BLaER1 (cell line): Measurements from ENCODE around the gene MYO10.
A peak's percentile ranks its signal among the peaks of the same experiment; 100 is the strongest.

Source experiments
- H3K27ac ChIP-seq: shearing (Covaris generic); formaldehyde crosslinking; 2 replicates; pipeline ENCODE4 v1.8.1; 2022
- H3K27me3 ChIP-seq: shearing (Covaris generic); formaldehyde crosslinking; 2 replicates; pipeline ENCODE4 v1.8.1; 2022
- H3K36me3 ChIP-seq: shearing (Covaris generic); formaldehyde crosslinking; 2 replicates; pipeline ENCODE4 v1.8.1; 2022
- H3K4me1 ChIP-seq: shearing (Covaris generic); formaldehyde crosslinking; 2 replicates; pipeline ENCODE4 v1.8.1; 2022
- H3K4me2 ChIP-seq: shearing (Covaris generic); formaldehyde crosslinking; 2 replicates; pipeline ENCODE4 v1.8.1; 2022
- H3K4me3 ChIP-seq: shearing (Covaris generic); formaldehyde crosslinking; 2 replicates; pipeline ENCODE4 v1.8.1; 2022
- H3K9ac ChIP-seq: shearing (Covaris generic); formaldehyde crosslinking; 2 replicates; pipeline ENCODE4 v1.8.1; 2022
- H3K9me3 ChIP-seq: shearing (Covaris generic); formaldehyde crosslinking; 2 replicates; pipeline ENCODE4 v1.8.1; 2022
- H4K20me1 ChIP-seq: shearing (Covaris generic); formaldehyde crosslinking; 2 replicates; pipeline ENCODE4 v1.8.1; 2022
- Cebpa-rat ChIP-seq: shearing (Covaris generic); IDR thresholded peaks from 2 replicates; pipeline ENCODE4 v1.8.1; 2022

Gene MYO10

DNA sequence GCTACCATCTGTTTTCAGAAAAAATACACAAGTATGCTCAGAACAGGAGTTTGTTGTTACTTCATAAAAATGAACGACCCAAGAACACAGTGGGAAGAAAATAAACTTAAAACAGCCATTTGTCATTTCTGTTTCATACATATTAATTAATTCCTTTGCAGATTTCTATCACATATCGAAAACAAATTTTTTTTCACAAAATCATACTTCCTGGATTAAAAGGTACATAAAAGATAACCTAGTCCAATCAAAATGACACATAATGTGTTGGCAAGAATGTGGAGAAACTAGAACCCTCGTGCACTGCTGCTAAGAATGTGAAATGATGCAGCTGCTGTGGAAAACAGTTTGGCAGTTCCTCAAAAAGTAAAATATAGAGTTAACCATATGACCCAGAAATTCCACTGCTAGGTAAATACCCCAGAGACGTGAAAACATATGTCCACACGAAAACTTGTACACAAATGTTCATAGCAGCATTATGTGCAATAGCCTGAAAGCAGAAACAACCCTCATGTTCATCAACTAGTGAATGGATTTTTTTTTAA lies 46.0 kb downstream of the MYO10 start:
- TF ChIP-seq Cebpa-rat: no peak
- no peak overlapping the region for H3K9ac ChIP-seq
- peaks cover 44% of the 10 kb centered on the region for H3K4me1 ChIP-seq
- H3K27ac ChIP-seq: no peak overlapping the region
- no peaks in the 10 kb centered on the region for H3K9me3 ChIP-seq
- peak overlapping the region; percentile 26; the same call in 1 of the 2 replicates for H3K4me2 ChIP-seq
- no peaks in the 10 kb centered on the region for H3K36me3 ChIP-seq
- no peak overlapping the region for H3K4me3 ChIP-seq
- no peaks in the 10 kb centered on the region for H3K27me3 ChIP-seq
- H4K20me1 ChIP-seq: no peaks in the 10 kb centered on the region

DNA sequence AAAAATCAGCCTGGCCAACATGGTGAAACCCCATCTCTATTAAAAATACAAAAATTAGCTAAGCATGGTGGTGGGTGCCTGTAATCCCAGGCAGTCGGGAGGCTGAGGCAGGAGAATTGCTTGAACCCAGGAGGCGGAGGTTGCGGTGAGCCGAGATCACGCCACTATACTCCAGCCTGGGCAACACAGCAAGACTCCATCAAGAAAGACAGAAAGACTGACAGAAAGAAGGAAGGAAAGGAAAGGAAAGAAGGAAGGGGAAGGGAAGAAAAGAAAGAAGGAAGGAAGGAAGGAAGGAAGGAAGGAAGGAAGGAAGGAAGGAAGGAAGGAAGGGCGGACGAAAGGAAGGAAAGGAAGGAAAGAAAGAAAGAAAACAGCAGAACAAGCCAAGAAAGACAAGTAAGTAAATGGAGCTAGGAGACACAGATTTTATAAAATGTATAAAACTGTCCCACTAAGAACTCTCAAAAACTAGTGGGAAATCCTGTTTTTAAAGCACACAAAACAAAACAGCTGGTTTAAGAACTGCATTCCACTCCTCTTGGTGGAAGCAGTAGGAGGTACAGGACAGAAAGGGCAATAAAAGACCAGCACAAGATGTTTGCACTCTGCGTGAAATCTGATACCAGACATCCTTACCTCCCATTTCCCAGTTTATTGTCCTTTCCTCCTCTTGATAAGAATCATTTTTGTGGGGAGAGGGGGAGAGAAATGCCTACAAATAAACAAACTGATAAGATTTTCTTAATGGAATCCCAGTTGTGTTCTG lies 46.7 kb downstream of the MYO10 start:
- peaks cover 49% of the 10 kb centered on the region for H3K4me1 ChIP-seq
- TF ChIP-seq Cebpa-rat: no peak
- H3K27me3 ChIP-seq: no peaks in the 10 kb centered on the region
- no peak overlapping the region for H3K4me2 ChIP-seq
- no peak overlapping the region for H3K9ac ChIP-seq
- no peaks in the 10 kb centered on the region for H3K9me3 ChIP-seq
- no peak overlapping the region for H3K4me3 ChIP-seq
- H4K20me1 ChIP-seq: no peaks in the 10 kb centered on the region
- H3K36me3 ChIP-seq: no peaks in the 10 kb centered on the region
- H3K27ac ChIP-seq: no peak overlapping the region

DNA sequence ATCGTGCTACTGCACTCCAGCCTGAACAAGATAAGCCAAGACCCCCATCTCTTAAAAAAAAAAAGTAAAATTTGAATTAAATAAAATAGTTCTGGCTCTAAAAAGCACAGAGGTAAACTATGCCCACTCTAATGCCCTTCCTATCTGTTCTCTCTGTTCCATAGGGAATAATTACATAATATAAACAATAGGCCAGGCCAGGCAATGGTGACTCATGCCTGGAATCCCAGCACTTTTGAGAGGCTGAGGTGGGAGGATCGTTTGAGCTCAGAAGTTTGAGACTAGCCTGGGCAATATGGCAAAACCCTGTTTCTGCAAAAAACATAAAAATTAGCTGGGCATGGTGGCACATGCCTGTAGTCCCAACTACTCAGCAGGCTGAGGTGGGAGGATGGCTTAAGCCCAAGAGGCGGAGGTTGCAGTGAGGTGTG lies 47.4 kb downstream of the MYO10 start:
- Histone ChIP-seq H3K36me3 (no peaks in the 10 kb centered on the region), H3K9me3 (no peaks in the 10 kb centered on the region), H4K20me1 (no peaks in the 10 kb centered on the region), H3K4me3 (no peak overlapping the region), H3K4me2 (no peak overlapping the region), H3K9ac (no peak overlapping the region), H3K27me3 (no peaks in the 10 kb centered on the region), H3K27ac (no peak overlapping the region), H3K4me1 (peaks cover 49% of the 10 kb centered on the region)
- TF ChIP-seq Cebpa-rat: no peak

DNA sequence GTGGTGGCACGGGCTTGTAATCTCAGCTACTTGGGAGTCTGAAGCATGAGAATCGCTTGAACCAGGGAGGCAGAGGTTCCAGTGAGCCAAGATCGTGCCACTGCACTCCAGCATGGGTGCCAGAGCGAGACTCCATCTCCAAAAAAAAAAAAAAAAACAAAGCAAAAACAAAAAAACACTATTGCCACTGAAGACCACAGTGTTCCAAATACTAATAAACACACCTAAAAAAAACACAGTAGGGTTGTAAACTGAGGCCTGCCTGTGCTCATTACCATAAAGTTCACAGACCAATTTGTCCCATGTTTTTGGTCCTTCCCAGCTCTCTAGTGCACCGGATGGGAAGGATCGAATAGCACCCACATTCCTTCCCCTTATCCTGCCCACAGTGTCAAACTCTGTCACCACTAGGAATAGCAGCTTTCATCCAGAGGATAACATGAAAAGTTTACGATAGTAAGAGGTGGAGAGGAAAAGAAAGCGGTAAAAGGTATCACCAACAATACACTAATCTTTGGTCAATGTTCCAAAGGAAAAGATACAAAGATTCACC lies 49.2 kb downstream of the MYO10 start:
- TF ChIP-seq Cebpa-rat: no peak
- Histone ChIP-seq H3K9ac (no peak overlapping the region), H3K4me3 (no peak overlapping the region), H3K27ac (no peak overlapping the region), H3K4me2 (peak overlapping the region; percentile 59), H4K20me1 (no peaks in the 10 kb centered on the region), H3K4me1 (peaks cover 49% of the 10 kb centered on the region), H3K27me3 (no peaks in the 10 kb centered on the region), H3K36me3 (no peaks in the 10 kb centered on the region), H3K9me3 (no peaks in the 10 kb centered on the region)

DNA sequence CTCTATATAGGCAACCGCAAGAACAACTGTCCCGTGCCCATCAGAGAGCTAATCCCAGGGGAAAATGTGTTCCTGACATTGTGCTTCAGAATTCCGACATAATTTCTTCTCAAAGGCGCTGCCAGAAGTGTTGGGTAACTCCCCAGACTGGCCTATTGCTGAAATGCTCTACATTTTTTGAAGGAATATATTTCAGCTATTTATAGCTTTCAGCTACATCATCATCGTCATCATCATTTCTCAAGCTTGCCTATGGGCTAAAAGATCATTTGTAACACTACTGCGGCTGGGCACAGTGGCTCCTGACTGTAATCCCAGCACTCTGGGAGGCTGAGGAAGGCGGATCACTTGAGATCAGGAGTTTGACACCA lies 49.7 kb downstream of the MYO10 start:
- Histone ChIP-seq H3K4me2 (peak overlapping the region; percentile 59), H4K20me1 (no peaks in the 10 kb centered on the region), H3K36me3 (no peaks in the 10 kb centered on the region), H3K4me1 (peaks cover 47% of the 10 kb centered on the region), H3K27ac (no peak overlapping the region), H3K9ac (no peak overlapping the region), H3K27me3 (no peaks in the 10 kb centered on the region), H3K4me3 (no peak overlapping the region), H3K9me3 (no peaks in the 10 kb centered on the region)
- no peak for TF ChIP-seq Cebpa-rat

DNA sequence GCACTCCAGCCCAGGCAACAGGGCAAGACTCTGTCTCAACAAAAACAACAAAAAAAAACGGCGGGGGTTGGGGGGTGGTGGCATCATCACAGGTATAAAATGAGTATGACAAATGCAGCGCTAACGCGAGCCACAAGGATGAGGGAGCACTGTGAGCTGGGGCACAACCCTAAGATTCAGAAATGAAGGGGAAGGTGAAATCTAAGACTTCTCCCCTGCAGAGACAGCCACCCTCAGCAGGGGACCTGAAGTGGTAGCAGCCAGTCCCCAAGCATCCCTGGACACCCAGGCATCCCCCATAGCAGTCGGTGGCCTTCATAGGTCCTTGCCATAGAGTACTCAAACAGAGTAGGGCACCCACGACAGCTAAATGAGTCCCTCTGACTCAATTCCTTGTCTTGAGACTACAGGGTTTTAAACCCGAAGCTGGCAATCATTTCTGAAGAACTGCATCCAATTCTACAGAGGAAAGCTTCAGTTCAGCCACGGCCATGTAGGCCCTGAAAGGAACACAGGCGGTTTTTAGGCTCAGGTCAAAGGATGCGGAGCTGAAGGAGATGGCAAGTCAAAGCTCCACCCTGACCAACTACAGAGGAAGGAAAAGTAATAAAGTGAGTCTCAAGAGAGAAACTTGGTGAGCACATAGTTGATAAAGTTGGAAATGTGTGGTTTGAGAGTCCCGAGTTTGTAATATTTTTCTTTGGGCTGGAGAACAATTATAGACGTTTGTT lies 50.3 kb downstream of the MYO10 start:
- no peak overlapping the region for H3K9ac ChIP-seq
- no peak overlapping the region for H3K27ac ChIP-seq
- H3K4me3 ChIP-seq: no peak overlapping the region
- H3K9me3 ChIP-seq: no peaks in the 10 kb centered on the region
- H3K27me3 ChIP-seq: no peaks in the 10 kb centered on the region
- no peaks in the 10 kb centered on the region for H4K20me1 ChIP-seq
- peaks cover 42% of the 10 kb centered on the region for H3K4me1 ChIP-seq
- no peaks in the 10 kb centered on the region for H3K36me3 ChIP-seq
- no peak for TF ChIP-seq Cebpa-rat
- peak overlapping the region; percentile 59 for H3K4me2 ChIP-seq

DNA sequence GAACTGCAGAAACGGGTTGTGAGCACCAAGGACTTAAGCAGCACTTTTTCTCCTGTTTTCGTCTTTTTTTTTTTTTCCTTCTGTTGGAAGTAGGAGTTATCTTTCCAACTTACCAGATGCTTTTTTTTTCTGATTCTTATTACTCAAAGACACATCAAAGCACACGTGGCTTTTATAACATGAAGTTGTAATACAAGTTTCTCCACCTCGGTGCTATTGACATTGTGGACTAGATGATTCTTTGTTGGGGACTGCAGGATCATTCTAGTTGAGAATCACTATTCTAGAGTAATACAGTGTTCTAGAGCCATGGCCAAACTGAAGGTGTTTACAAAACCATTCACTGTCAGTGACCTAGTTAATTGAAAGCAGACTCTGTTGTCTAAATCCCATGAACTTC lies 51.5 kb downstream of the MYO10 start:
- H3K4me2 ChIP-seq: no peak overlapping the region; the same call in 1 of the 2 replicates
- H3K36me3 ChIP-seq: no peaks in the 10 kb centered on the region
- H4K20me1 ChIP-seq: no peaks in the 10 kb centered on the region
- no peak overlapping the region for H3K9ac ChIP-seq
- H3K4me3 ChIP-seq: no peak overlapping the region
- H3K27ac ChIP-seq: no peak overlapping the region
- H3K9me3 ChIP-seq: no peaks in the 10 kb centered on the region
- peaks cover 30% of the 10 kb centered on the region for H3K4me1 ChIP-seq
- H3K27me3 ChIP-seq: no peaks in the 10 kb centered on the region
- TF ChIP-seq Cebpa-rat: no peak

DNA sequence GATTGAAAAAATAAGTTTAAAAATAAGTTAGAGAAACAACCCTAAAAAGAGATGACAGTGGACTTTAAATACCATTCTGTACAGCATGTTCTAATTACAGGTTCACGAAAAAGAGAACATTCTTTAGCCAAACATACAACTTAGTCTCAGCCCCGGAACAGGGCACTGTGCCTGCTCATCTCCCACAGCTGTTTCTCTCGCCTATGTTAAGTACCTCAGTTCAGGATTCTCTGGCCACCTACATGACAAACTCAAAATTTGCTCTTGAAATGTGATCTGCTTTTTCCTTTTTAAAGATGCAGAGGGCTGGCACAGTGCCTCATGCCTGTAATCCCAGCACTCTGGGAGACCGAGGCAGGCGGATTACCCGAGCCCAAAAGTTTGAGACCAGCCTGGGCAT lies 52.3 kb downstream of the MYO10 start:
- Histone ChIP-seq H3K4me2 (no peak overlapping the region), H3K27ac (no peak overlapping the region), H3K9me3 (no peaks in the 10 kb centered on the region), H3K4me3 (no peak overlapping the region), H3K9ac (no peak overlapping the region), H3K36me3 (no peaks in the 10 kb centered on the region), H3K27me3 (no peaks in the 10 kb centered on the region), H3K4me1 (peaks cover 26% of the 10 kb centered on the region), H4K20me1 (no peaks in the 10 kb centered on the region)
- no peak for TF ChIP-seq Cebpa-rat

DNA sequence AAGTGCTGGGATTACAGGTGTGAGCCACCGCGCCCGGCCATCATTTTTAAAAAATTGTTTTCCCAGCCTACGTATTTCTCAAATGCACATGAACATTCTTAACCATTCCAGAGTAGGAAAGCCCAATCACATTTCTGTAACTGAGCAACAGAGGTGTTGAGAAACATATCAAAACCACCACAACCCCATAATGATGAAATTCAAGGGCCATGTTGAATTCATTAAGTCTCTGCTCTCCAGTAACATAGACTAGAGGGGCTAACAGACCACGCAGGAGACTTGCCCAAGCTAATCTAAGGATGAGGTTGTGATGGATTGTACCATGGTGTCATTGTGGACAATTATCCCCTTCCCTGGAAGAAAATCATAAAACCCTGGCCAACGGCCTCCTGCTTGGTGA lies 52.9 kb downstream of the MYO10 start:
- H3K27me3 ChIP-seq: no peaks in the 10 kb centered on the region
- H3K4me2 ChIP-seq: no peak overlapping the region
- no peaks in the 10 kb centered on the region for H3K36me3 ChIP-seq
- no peaks in the 10 kb centered on the region for H3K9me3 ChIP-seq
- no peaks in the 10 kb centered on the region for H4K20me1 ChIP-seq
- TF ChIP-seq Cebpa-rat: no peak
- H3K4me1 ChIP-seq: peaks cover 26% of the 10 kb centered on the region
- no peak overlapping the region for H3K4me3 ChIP-seq
- H3K9ac ChIP-seq: no peak overlapping the region
- no peak overlapping the region for H3K27ac ChIP-seq

DNA sequence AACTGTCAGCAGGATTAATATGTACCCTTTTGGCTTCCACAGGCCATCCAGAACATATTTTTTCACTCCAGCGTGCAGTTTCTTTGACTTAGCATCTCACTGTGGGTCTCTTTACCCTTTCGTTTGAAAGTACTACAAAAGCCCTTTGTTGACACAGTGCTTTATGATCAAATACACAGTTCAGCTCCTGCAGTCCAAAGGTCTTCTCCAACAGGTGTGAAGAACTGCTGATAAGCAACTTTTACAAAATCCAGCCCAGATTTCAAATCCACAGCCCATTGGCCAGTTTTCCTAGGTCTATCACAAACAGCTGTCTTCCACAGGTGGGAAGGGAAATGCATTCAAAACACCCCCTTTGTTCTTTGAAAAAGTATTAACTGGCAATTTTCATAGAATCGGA lies 54.8 kb downstream of the MYO10 start:
- no peaks in the 10 kb centered on the region for H3K36me3 ChIP-seq
- no peak overlapping the region for H3K9ac ChIP-seq
- H3K4me1 ChIP-seq: peaks cover 17% of the 10 kb centered on the region
- H3K27ac ChIP-seq: no peak overlapping the region
- no peaks in the 10 kb centered on the region for H3K27me3 ChIP-seq
- H3K4me3 ChIP-seq: no peak overlapping the region
- TF ChIP-seq Cebpa-rat: no peak
- no peaks in the 10 kb centered on the region for H3K9me3 ChIP-seq
- H3K4me2 ChIP-seq: no peak overlapping the region
- H4K20me1 ChIP-seq: no peaks in the 10 kb centered on the region
